HCT116 (cell line): Measurements from ENCODE around the gene UCN3. TPM values are rescaled to one million over a fixed set of nuclear protein-coding genes. Genes with fewer than 3 reads are reported as not detected.

Experiments
- ATAC-seq: fragments of 200-7000 bp; cut with Tn5 transposase; 2 replicates; pipeline ENCODE4 v1.9.1; 2020; ENCODE audit warnings: mild to moderate bottlenecking, moderate library complexity
- BruUV-seq: library from RNA; stranded (reverse); fragments of 400-500 nt; replicated peaks from 2 replicates; lab custom pipeline; 2021; lab: Mats Ljungman, UMichigan
- CTCF ChIA-PET: fragments of 300-600 bp; sonication (Branson Sonifier 250); formaldehyde crosslinking; loops from one replicate; lab custom pipeline; 2021; ENCODE audit warnings: antibody characterized with exemption; lab: Charles Lee
- POLR2A ChIA-PET: fragments of 300-600, 350-600 bp; sonication (Branson Sonifier 250); formaldehyde crosslinking; loops from one replicate; lab custom pipeline; 2021; ENCODE audit warnings: antibody characterized with exemption; lab: Charles Lee
- RAD21 ChIA-PET, 2 experiments: fragments of 300-600 bp; sonication (Branson Sonifier 250); formaldehyde crosslinking; loops; one replicate each; lab custom pipeline; 2023; ENCODE audit warnings: low total read pairs in 2 of 2; ENCODE audit not compliant: uncharacterized antibody in 2 of 2, unreplicated experiment in 2 of 2, low non-redundant PET in 1 of 2; lab: Charles Lee
- DNase-seq: peaks from one replicate; pipeline ENCODE4 v3.0.0-alpha.2; 2010; ENCODE audit warnings: low read depth, low spot score
- H2AFZ ChIP-seq: fragments of 200-600 bp; shearing (Covaris generic), sonication (generic); 2 replicates; pipeline ENCODE4 v1.6.1; 2017; ENCODE audit warnings: low read depth, mixed run types, mixed read lengths, antibody characterized with exemption, low read length; ENCODE audit not compliant: poor library complexity, severe bottlenecking
- H3K27ac ChIP-seq: 2 replicates; pipeline ENCODE4 v1.5.1; 2012; ENCODE audit warnings: low read depth, low read length
- H3K27me3 ChIP-seq: fragments of 200-600 bp; sonication (generic); 2 replicates; pipeline ENCODE4 v1.6.1; 2016; ENCODE audit warnings: mixed run types, low read length, mixed read lengths; ENCODE audit not compliant: insufficient read depth
- H3K36me3 ChIP-seq, 2 experiments: fragments of 200-500 bp in 1 of 2; fragments of 200-600 bp in 1 of 2; sonication (Bioruptor generic) in 1 of 2; sonication (generic) in 1 of 2; 2 replicates each; pipeline versions ENCODE4 v1.5.1 to v1.6.1; 2014 to 2016; ENCODE audit warnings: low read length in 2 of 2, inconsistent platforms in 1 of 2, mixed read lengths in 1 of 2, mixed run types in 1 of 2; ENCODE audit not compliant: insufficient read depth in 2 of 2, control insufficient read depth in 1 of 2
- H3K4me1 ChIP-seq, 2 experiments: fragments of 200-600 bp in 1 of 2; sonication (generic) in 1 of 2; 2 replicates each; pipeline versions ENCODE4 v1.5.1 to v1.6.1; 2012 to 2017; ENCODE audit warnings: low read length in 2 of 2, inconsistent platforms in 1 of 2, mild to moderate bottlenecking in 1 of 2, mixed read lengths in 1 of 2, mixed run types in 1 of 2, moderate library complexity in 1 of 2; ENCODE audit not compliant: insufficient read depth in 2 of 2, control insufficient read depth in 1 of 2
- H3K4me2 ChIP-seq: fragments of 200-600 bp; sonication (generic); 2 replicates; pipeline ENCODE4 v1.6.1; 2017; ENCODE audit warnings: mixed run types, low read length, mixed read lengths
- H3K4me3 ChIP-seq, 2 experiments: fragments of 200-600 bp in 1 of 2; sonication (generic) in 1 of 2; replicated peaks in 1 of 2; 2 replicates each; pipeline ENCODE4 v1.5.1; 2011 to 2016; ENCODE audit warnings: low read length in 2 of 2, control low read depth in 1 of 2, low read depth in 1 of 2, mild to moderate bottlenecking in 1 of 2, mixed read lengths in 1 of 2, mixed run types in 1 of 2
- H3K79me2 ChIP-seq: fragments of 200-600 bp; sonication (generic); 2 replicates; pipeline ENCODE4 v1.6.1; 2017; ENCODE audit warnings: mild to moderate bottlenecking, mixed run types, low read length, moderate library complexity, mixed read lengths; ENCODE audit not compliant: insufficient read depth
- H3K9ac ChIP-seq: fragments of 200-600 bp; sonication (generic); 2 replicates; pipeline ENCODE4 v1.6.1; 2016; ENCODE audit warnings: low read length, mixed read lengths
- H3K9me2 ChIP-seq: fragments of 200-600 bp; sonication (generic), shearing (Covaris generic); 2 replicates; pipeline ENCODE4 v1.6.1; 2017; ENCODE audit warnings: mixed run types, mild to moderate bottlenecking, moderate library complexity; ENCODE audit not compliant: insufficient read depth
- H3K9me3 ChIP-seq, 2 experiments: fragments of 200-500 bp in 1 of 2; fragments of 200-600 bp in 1 of 2; sonication (Bioruptor generic) in 1 of 2; sonication (generic) in 1 of 2; 2 replicates each; pipeline ENCODE4 v1.6.1; 2014 to 2017; ENCODE audit warnings: low read length in 2 of 2, mixed read lengths in 2 of 2, inconsistent platforms in 1 of 2, low read depth in 1 of 2, mild to moderate bottlenecking in 1 of 2, mixed run types in 1 of 2, moderate library complexity in 1 of 2; ENCODE audit not compliant: control insufficient read depth in 1 of 2, insufficient read depth in 1 of 2
- H4K20me1 ChIP-seq: fragments of 200-600 bp; sonication (generic), shearing (Covaris generic); 2 replicates; pipeline ENCODE4 v1.6.1; 2017; ENCODE audit warnings: mixed run types, mild to moderate bottlenecking, moderate library complexity; ENCODE audit not compliant: insufficient read depth
- EGR1 ChIP-seq: IDR thresholded peaks from 2 replicates; pipeline ENCODE4 v1.6.1; 2012; ENCODE audit warnings: low read depth
- ELF1 ChIP-seq: IDR thresholded peaks from 2 replicates; pipeline ENCODE4 v1.6.1; 2012; ENCODE audit warnings: low read depth, borderline replicate concordance
- EZH2 ChIP-seq: fragments of 200-600 bp; sonication (generic); IDR thresholded peaks from 2 replicates; pipeline ENCODE4 v1.6.1; 2017; ENCODE audit warnings: antibody characterized with exemption, mixed run types
- EZH2phosphoT487 ChIP-seq: fragments of 200-600 bp; IDR thresholded peaks from 2 replicates; pipeline ENCODE4 v1.6.1; 2018; ENCODE audit warnings: antibody characterized with exemption, borderline replicate concordance
- FOSL1 ChIP-seq: IDR thresholded peaks from 2 replicates; pipeline ENCODE4 v1.6.1; 2012; ENCODE audit warnings: low read depth
- POLR2A ChIP-seq: IDR thresholded peaks from 2 replicates; pipeline ENCODE4 v1.7.0; 2011; ENCODE audit warnings: borderline replicate concordance; ENCODE audit not compliant: insufficient read depth, insufficient read length; ENCODE audit errors: extremely low read depth
- POLR2AphosphoS5 ChIP-seq: IDR thresholded peaks from 2 replicates; pipeline ENCODE4 v1.6.1; 2011; ENCODE audit warnings: mild to moderate bottlenecking, low read depth, low read length, moderate library complexity
- RAD21 ChIP-seq: IDR thresholded peaks from 2 replicates; pipeline ENCODE4 v1.6.1; 2012; ENCODE audit warnings: low read depth, mild to moderate bottlenecking
- SIN3A ChIP-seq: IDR thresholded peaks from 2 replicates; pipeline ENCODE4 v1.6.1; 2012; ENCODE audit warnings: low read depth
- SP1 ChIP-seq: IDR thresholded peaks from 2 replicates; pipeline ENCODE4 v1.6.1; 2012; ENCODE audit warnings: low read depth
- SRF ChIP-seq: IDR thresholded peaks from 2 replicates; pipeline ENCODE4 v1.6.1; 2012; ENCODE audit warnings: low read depth
- YY1 ChIP-seq: IDR thresholded peaks from 2 replicates; pipeline ENCODE4 v1.6.1; 2011; ENCODE audit warnings: low read length, low read depth, moderate library complexity, mild to moderate bottlenecking; ENCODE audit not compliant: insufficient replicate concordance; ENCODE audit errors: extremely low read depth
- ZFX ChIP-seq: fragments of 450-650 bp; IDR thresholded peaks from 2 replicates; pipeline ENCODE4 v1.6.1; 2017
- ZNF274 ChIP-seq: fragments of 200-500 bp; sonication (Bioruptor generic); IDR thresholded peaks from 2 replicates; pipeline ENCODE4 v1.6.1; 2014; ENCODE audit warnings: mild to moderate bottlenecking, low read depth, low read length, inconsistent platforms
- intact Hi-C: fragments of 100-400 bp; cut with micrococcal nuclease; formaldehyde crosslinking; loops from 2 replicates; pipeline ENCODE4 v1.10.0; 2022
- total RNA-seq: library from RNA; stranded (reverse); gene quantifications from one replicate; pipeline ENCODE4 v1.2.1, GENCODE V29; 2021; ENCODE audit not compliant: unreplicated experiment
- TF ChIP-seq, protein P1 (sequence below): IDR thresholded peaks from 2 replicates; pipeline ENCODE4 v1.6.1; 2011; ENCODE audit warnings: mild to moderate bottlenecking, low read length, moderate library complexity; ENCODE audit not compliant: insufficient replicate concordance; ENCODE audit errors: extremely low read depth
- TF ChIP-seq, protein P2 (sequence below): IDR thresholded peaks from 2 replicates; pipeline ENCODE4 v1.6.1; 2012; ENCODE audit warnings: low read depth
- TF ChIP-seq, protein P3 (sequence below): IDR thresholded peaks from 2 replicates; pipeline ENCODE4 v1.6.1; 2012

Gene UCN3
- total RNA-seq, 1 experiment from 2014 or later, result not detected

DNA sequence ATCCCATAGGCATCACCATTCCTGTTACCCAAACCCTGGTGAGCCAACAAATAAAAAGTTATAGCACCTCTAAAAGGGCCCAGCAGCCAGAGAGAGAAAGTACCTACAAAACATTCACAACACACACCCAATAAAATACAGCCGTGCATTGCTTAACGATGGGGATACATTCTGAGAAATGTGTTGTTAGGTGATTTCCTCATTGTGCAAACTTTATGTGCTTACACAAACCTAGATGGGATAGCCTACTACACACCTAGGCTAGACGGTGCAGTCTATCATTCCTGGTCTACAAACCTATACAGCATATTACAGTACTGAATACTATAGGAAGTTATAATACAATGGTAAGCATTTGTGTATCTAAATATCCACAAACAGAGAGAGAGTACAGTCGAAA is 44.9 kb upstream of the UCN3 start:
- BruUV-seq, result no TSS peak
- POLR2A ChIA-PET, result no interaction called here

DNA sequence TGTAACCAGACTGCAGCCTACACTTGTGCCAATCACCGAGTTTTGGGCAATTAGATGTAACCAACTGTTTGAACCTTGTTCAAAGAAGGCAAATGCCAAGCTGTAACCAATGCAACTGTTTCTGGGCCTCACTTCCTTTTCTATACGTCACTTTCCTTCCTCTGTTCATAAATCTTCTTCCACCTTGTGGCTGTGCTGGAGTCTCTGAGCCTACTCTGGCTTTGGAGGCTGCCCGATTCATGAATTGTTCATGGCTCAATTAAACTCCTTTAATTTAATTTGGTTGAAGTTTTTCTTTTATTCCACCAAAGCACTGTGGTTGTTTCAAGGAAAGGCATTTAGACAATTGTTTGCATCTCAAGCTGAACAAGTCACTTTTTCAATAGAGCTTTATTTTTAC is 43.5 kb upstream of the UCN3 start:
- TF ChIP-seq YY1 (no peak), FOSL1 (no peak), EGR1 (no peak), SP1 (no peak), POLR2A (no peak), SIN3A (no peak), EZH2phosphoT487 (no peak), RAD21 (no peak), SRF (no peak), EZH2 (no peak), ZFX (no peak), ELF1 (no peak)
- TF ChIP-seq, protein P1, sequence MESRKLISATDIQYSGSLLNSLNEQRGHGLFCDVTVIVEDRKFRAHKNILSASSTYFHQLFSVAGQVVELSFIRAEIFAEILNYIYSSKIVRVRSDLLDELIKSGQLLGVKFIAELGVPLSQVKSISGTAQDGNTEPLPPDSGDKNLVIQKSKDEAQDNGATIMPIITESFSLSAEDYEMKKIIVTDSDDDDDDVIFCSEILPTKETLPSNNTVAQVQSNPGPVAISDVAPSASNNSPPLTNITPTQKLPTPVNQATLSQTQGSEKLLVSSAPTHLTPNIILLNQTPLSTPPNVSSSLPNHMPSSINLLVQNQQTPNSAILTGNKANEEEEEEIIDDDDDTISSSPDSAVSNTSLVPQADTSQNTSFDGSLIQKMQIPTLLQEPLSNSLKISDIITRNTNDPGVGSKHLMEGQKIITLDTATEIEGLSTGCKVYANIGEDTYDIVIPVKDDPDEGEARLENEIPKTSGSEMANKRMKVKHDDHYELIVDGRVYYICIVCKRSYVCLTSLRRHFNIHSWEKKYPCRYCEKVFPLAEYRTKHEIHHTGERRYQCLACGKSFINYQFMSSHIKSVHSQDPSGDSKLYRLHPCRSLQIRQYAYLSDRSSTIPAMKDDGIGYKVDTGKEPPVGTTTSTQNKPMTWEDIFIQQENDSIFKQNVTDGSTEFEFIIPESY, result no peak
- TF ChIP-seq, protein P2, sequence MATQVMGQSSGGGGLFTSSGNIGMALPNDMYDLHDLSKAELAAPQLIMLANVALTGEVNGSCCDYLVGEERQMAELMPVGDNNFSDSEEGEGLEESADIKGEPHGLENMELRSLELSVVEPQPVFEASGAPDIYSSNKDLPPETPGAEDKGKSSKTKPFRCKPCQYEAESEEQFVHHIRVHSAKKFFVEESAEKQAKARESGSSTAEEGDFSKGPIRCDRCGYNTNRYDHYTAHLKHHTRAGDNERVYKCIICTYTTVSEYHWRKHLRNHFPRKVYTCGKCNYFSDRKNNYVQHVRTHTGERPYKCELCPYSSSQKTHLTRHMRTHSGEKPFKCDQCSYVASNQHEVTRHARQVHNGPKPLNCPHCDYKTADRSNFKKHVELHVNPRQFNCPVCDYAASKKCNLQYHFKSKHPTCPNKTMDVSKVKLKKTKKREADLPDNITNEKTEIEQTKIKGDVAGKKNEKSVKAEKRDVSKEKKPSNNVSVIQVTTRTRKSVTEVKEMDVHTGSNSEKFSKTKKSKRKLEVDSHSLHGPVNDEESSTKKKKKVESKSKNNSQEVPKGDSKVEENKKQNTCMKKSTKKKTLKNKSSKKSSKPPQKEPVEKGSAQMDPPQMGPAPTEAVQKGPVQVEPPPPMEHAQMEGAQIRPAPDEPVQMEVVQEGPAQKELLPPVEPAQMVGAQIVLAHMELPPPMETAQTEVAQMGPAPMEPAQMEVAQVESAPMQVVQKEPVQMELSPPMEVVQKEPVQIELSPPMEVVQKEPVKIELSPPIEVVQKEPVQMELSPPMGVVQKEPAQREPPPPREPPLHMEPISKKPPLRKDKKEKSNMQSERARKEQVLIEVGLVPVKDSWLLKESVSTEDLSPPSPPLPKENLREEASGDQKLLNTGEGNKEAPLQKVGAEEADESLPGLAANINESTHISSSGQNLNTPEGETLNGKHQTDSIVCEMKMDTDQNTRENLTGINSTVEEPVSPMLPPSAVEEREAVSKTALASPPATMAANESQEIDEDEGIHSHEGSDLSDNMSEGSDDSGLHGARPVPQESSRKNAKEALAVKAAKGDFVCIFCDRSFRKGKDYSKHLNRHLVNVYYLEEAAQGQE, result no peak
- TF ChIP-seq, protein P3, sequence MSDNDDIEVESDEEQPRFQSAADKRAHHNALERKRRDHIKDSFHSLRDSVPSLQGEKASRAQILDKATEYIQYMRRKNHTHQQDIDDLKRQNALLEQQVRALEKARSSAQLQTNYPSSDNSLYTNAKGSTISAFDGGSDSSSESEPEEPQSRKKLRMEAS, result no peak
- TF ChIP-seq, all 23 proteins: peak for 0
- intact Hi-C loops, result no loop called here

More for the DNA sequence above, 44.9 kb upstream of the UCN3 start:
- Histone ChIP-seq H3K4me3 (no peak overlapping the region), H3K4me2 (no peak overlapping the region), H3K4me1 (peaks cover 0 to 13% of the 10 kb centered on the region in 2 experiments; a peak in 1 of 4 replicates), H3K9me3 (no peaks in the 10 kb centered on the region), H3K36me3 (no peaks in the 10 kb centered on the region), H4K20me1 (no peaks in the 10 kb centered on the region), H3K79me2 (no peaks in the 10 kb centered on the region), H2AFZ (no peak overlapping the region), H3K27ac (no peak overlapping the region), H3K9ac (no peak overlapping the region), H3K9me2 (no peaks in the 10 kb centered on the region), H3K27me3 (no peaks in the 10 kb centered on the region)
- DNase-seq, result no peak
- no peak for ATAC-seq
- intact Hi-C loops, result no loop called here
- TF ChIP-seq ELF1 (no peak), POLR2AphosphoS5 (no peak), ZNF274 (no peak), RAD21 (no peak)
- CTCF ChIA-PET, result no interaction called here
- RAD21 ChIA-PET, result no interaction called here

More for the DNA sequence above, 43.5 kb upstream of the UCN3 start:
- BruUV-seq, result no TSS peak
- Histone ChIP-seq H3K4me1 (peaks cover 0 to 13% of the 10 kb centered on the region in 2 experiments; a peak in 1 of 4 replicates), H3K27ac (no peak overlapping the region), H3K79me2 (no peaks in the 10 kb centered on the region), H3K9me2 (no peaks in the 10 kb centered on the region), H3K4me3 (no peak overlapping the region), H3K9me3 (no peaks in the 10 kb centered on the region), H3K9ac (no peak overlapping the region), H3K27me3 (no peaks in the 10 kb centered on the region), H2AFZ (no peak overlapping the region), H4K20me1 (no peaks in the 10 kb centered on the region), H3K4me2 (no peak overlapping the region), H3K36me3 (no peaks in the 10 kb centered on the region)
- RAD21 ChIA-PET, result no interaction called here
- ATAC-seq (no peak), DNase-seq (no peak)
- CTCF ChIA-PET, result no interaction called here
- POLR2A ChIA-PET, result no interaction called here
